Neutrophil (primary cell): ENCODE data around the gene MAP2K7.

Experiments used
- H3K27ac ChIP-seq: fragments of 200-600 bp; sonication (generic); 2 replicates; pipeline ENCODE4 v1.5.1; 2016; ENCODE audit warnings: mild to moderate bottlenecking, moderate library complexity
- H3K27me3 ChIP-seq: fragments of 200-600 bp; sonication (generic); 2 replicates; pipeline ENCODE4 v1.6.0; 2016; ENCODE audit warnings: mild to moderate bottlenecking
- H3K36me3 ChIP-seq: fragments of 200-600 bp; sonication (generic); 2 replicates; pipeline ENCODE4 v1.5.1; 2017
- H3K4me1 ChIP-seq, 2 experiments: fragments of 200-600 bp in 1 of 2; sonication (generic) in 1 of 2; 1 replicate in 1 of 2; 2 replicates in 1 of 2; pipeline versions ENCODE4 v1.5.1 to v1.6.1; 2013 to 2016; ENCODE audit warnings: low read depth in 1 of 2, low read length in 1 of 2, mild to moderate bottlenecking in 1 of 2, moderate library complexity in 1 of 2; ENCODE audit not compliant: control insufficient read depth in 1 of 2, insufficient read depth in 1 of 2
- H3K4me3 ChIP-seq, 2 experiments: fragments of 200-600 bp in 1 of 2; sonication (generic) in 1 of 2; 1 replicate in 1 of 2; 2 replicates in 1 of 2; pipeline ENCODE4 v1.5.1; 2013 to 2016; ENCODE audit warnings: low read depth in 1 of 2, low read length in 1 of 2, mild to moderate bottlenecking in 1 of 2, moderate library complexity in 1 of 2
- H3K9me3 ChIP-seq: fragments of 200-600 bp; sonication (generic); 2 replicates; pipeline ENCODE4 v1.5.1; 2016
- CTCF ChIP-seq: fragments of 200-600 bp; sonication (generic); IDR thresholded peaks from 2 replicates; pipeline ENCODE4 v1.5.1; 2016; ENCODE audit warnings: antibody characterized with exemption

Gene MAP2K7

DNA sequence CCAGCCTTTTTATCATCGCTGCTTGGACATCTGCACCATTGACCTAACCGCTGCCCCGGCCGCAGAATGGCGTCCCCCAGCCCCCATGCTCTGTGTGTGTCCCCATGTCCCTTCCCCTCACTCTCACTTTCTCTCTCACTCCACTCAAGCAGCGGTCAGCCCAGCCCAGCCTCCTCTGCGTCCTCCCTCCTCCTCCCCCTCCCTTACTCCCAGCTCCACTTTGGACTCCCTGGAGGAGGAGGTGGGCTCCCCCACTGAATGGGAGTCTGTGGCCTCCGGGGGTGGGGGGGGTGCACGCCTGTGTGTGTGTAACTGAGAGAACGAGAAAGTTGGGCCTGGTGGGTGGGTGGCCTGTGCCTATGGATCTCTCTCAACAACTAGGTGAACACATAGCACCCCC is 2.2 kb downstream of the MAP2K7 start:
- H3K27ac ChIP-seq: no peak overlapping the region
- H3K27me3 ChIP-seq: peaks cover 20% of the 10 kb centered on the region
- peaks cover 34% of the 10 kb centered on the region for H3K36me3 ChIP-seq
- peaks cover 22 to 23% of the 10 kb centered on the region in 2 experiments for H3K4me1 ChIP-seq
- no peak for TF ChIP-seq CTCF
- no peaks in the 10 kb centered on the region for H3K9me3 ChIP-seq
- no peak overlapping the region for H3K4me3 ChIP-seq

DNA sequence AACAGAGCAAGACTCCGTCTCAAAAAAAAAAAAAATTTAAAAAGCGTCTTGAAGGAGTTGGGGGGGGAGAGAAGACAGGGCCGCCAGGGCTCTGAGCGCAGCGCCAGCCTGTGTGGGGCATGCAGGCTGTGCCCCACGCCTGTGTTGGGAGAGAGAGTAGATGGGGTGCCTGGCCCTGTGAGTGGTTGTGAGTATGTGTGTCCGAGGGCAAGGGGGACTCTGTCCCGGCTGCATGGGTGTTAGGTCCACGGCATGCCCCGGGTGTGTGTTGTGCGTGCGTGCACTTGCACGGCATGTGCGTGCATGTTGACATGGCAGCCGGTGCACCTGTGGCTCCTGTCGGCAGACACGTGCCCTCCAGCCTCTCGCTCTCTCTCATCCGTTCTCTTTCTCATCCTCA is 3.4 kb downstream of the MAP2K7 start:
- no peak for TF ChIP-seq CTCF
- Histone ChIP-seq H3K36me3 (peaks cover 46% of the 10 kb centered on the region), H3K9me3 (no peaks in the 10 kb centered on the region), H3K4me3 (no peak overlapping the region), H3K27me3 (peaks cover 9% of the 10 kb centered on the region), H3K4me1 (peaks cover 22 to 23% of the 10 kb centered on the region in 2 experiments), H3K27ac (no peak overlapping the region)

DNA sequence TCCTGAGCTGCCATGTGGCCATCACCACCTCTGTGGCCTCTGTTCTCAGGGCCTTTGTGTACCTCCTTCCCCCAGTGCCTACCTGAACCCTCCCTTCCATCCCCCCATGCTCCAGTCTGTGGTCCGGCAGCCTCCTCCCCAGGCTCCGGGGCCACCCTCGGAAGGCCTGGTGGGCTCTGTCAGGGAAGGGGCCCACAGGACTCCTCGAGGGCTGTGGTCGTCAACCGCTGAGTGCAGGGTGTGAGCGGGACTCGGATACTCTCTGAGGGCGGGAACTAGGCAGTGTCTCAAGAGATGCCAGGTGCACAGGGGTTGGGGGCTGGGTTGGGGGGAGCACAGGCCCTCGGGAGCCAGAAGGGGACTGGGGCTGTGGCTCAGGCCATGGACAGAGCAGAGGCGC is 3.9 kb downstream of the MAP2K7 start:
- Histone ChIP-seq H3K27me3 (peaks cover 5% of the 10 kb centered on the region), H3K36me3 (peaks cover 50% of the 10 kb centered on the region), H3K27ac (no peak overlapping the region), H3K4me3 (no peak overlapping the region), H3K9me3 (no peaks in the 10 kb centered on the region), H3K4me1 (peaks cover 21 to 23% of the 10 kb centered on the region in 2 experiments)
- TF ChIP-seq CTCF: no peak

DNA sequence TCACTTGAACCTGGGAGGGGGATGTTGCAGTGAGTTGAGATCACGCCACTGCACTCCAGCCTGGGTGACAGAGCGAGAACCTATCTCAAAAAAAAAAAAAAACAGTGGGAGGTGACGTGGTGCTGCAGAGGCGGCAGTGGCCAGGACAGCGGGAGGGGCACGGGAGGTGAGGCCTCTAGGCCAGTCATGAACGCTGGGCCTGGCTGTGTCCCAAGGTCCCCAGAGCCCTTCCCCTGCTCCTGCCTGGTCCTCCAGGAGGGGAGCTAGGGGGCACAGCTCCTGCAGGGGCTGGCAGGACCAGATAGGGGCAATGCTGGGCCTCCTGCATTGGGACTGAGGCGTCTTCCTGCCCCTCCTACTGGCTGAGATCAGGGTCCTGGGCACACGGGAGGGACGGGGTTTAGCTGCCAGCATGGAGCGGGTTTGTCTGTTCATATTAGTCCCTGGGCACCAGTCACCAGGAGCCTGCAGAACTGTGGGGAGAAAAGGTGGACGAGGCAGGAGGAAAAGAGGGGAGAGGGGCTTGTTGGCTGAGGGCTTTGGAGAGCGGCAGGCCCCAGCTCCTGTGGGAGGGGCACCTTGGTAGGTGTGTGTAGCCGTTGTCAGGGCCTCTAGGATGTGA is 4.5 kb downstream of the MAP2K7 start:
- Histone ChIP-seq H3K4me1 (peaks cover 15 to 17% of the 10 kb centered on the region in 2 experiments), H3K27ac (no peak overlapping the region), H3K36me3 (peaks cover 57% of the 10 kb centered on the region), H3K9me3 (no peaks in the 10 kb centered on the region), H3K27me3 (no peaks in the 10 kb centered on the region), H3K4me3 (no peak overlapping the region)
- no peak for TF ChIP-seq CTCF

DNA sequence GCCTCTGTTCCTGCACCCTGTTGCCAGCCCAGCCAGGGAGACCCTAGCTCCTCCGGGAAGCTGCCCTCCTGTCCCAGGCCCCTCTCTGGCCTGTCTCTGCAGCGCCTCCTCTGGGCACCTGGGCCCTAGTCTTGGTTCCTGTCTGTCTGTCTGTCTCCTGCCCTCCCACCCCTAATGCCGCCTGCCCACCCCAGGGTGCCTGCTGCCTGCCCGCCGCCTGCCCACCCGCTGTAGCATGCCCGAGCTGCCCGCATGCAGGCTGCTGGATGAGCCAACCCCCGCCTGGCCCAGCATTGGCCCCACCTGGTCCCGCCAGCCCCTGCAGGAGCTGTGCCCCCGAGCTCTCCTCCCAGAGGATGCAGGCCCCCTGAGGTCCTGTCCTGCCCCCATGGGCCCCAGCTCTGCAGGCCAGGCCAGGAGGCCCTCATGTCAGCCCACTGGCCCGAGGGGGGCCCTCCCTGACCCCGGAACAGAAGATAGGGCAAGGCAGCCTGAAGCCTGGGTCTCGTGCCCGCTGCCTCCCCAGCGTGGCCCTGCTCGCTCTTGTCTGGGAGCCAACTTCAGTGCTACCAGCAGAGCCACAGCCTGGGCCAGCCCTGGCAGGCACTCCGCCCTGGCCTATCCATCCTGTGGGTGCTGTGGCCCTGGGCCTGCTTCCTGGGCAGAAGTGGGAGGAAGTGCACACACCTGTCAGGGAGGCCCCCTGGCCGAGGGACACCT is 5.2 kb downstream of the MAP2K7 start:
- no peak overlapping the region for H3K27ac ChIP-seq
- peaks cover 12 to 14% of the 10 kb centered on the region in 2 experiments for H3K4me1 ChIP-seq
- H3K4me3 ChIP-seq: no peak overlapping the region
- H3K36me3 ChIP-seq: peaks cover 60% of the 10 kb centered on the region
- peaks cover 3% of the 10 kb centered on the region for H3K27me3 ChIP-seq
- no peaks in the 10 kb centered on the region for H3K9me3 ChIP-seq
- TF ChIP-seq CTCF: no peak
